Thymus (tissue), 11 donors: ENCODE results near the gene SEC14L6. TPM values are rescaled to one million over a fixed set of nuclear protein-coding genes. Genes with fewer than 3 reads are reported as not detected.
"Not testable (repeated sequence)": the region's sequence is repeated elsewhere in the genome, so short reads cannot be mapped to it uniquely, and the experiment has no call there.

ENCODE experiments used
- DNase-seq, 9 donors: peaks; one replicate each; pipeline ENCODE4 v3.0.0-alpha.2; 2013; ENCODE audit warnings: low spot score in 9 of 9, low read depth in 6 of 9, missing footprints in 1 of 9
- H3K27ac ChIP-seq, 2 donors: one replicate each; pipeline ENCODE4 v1.5.1; 2013; ENCODE audit warnings: control low read depth in 1 of 2, low read depth in 1 of 2, low read length in 1 of 2, mild to moderate bottlenecking in 1 of 2, moderate library complexity in 1 of 2
- H3K27me3 ChIP-seq, 2 donors: one replicate each; pipeline ENCODE4 v1.5.1; 2013; ENCODE audit warnings: low read length in 1 of 2; ENCODE audit not compliant: control insufficient read depth in 2 of 2, insufficient read depth in 1 of 2
- H3K36me3 ChIP-seq, 2 donors: one replicate each; pipeline ENCODE4 v1.5.1; 2013; ENCODE audit warnings: low read length in 1 of 2, mild to moderate bottlenecking in 1 of 2, moderate library complexity in 1 of 2; ENCODE audit not compliant: control insufficient read depth in 2 of 2, insufficient read depth in 2 of 2
- H3K4me1 ChIP-seq, 2 donors: one replicate each; pipeline ENCODE4 v1.5.1; 2013; ENCODE audit warnings: low read length in 2 of 2; ENCODE audit not compliant: control insufficient read depth in 2 of 2, insufficient read depth in 2 of 2
- H3K4me3 ChIP-seq, 2 donors: one replicate each; pipeline ENCODE4 v1.5.1; 2013; ENCODE audit warnings: low read length in 2 of 2, control low read depth in 1 of 2, mild to moderate bottlenecking in 1 of 2
- H3K9me3 ChIP-seq, 2 donors: one replicate each; pipeline ENCODE4 v1.5.1; 2013; ENCODE audit warnings: low read length in 1 of 2, mild to moderate bottlenecking in 1 of 2; ENCODE audit not compliant: control insufficient read depth in 2 of 2, insufficient read depth in 1 of 2
- WGBS: extraction: QIAGEN DNeasy Blood & Tissue Kit; methylation state at CpG from one replicate; pipeline ENCODE4 v1.1.7; 2013; 5-methylcytosine and 5-hydroxymethylcytosine counted together
- polyA plus RNA-seq: library from polyadenylated mRNA; stranded (reverse); fragments of 200-250 nt; gene quantifications from one replicate; pipeline ENCODE4 v1.2.3, GENCODE V29; 2013
- total RNA-seq: library from RNA; stranded (reverse); fragments of 120-200 nt; gene quantifications from one replicate; pipeline ENCODE4 v1.2.4, GENCODE V29; 2013
- donor health status: healthy.

SEC14L6 gene
- total and polyA plus RNA-seq, 2 donors = 0.24 to 0.39 TPM

DNA sequence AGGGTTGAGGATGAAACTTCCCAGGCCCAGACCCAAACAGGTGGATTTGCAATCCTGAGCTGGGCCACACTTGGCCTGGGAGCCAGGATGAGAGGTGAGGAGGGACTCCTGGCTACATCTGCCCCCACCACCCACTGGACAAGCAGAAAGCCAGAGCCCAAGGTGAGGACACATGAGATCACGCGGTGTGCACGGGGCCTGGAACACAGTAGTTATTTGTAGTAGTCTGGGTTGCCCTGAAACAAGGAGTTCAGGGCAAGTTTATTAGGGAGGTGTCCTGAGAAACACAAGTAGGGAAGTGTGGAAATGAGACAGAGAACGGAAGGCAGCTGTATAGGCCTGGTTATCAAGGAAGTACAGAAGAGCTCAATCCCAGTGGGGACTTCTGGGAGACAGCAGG is 647 bp upstream of the SEC14L6 start:
- no peak overlapping the region for H3K4me3 ChIP-seq
- no peaks in the 10 kb centered on the region for H3K9me3 ChIP-seq
- H3K27me3 ChIP-seq = peaks cover 19 to 34% of the 10 kb centered on the region in 2 donors
- 95% methylated on average over 4 of the region's 4 CpGs for WGBS
- no peaks in the 10 kb centered on the region for H3K4me1 ChIP-seq
- no peaks in the 10 kb centered on the region for H3K36me3 ChIP-seq
- no peak overlapping the region for H3K27ac ChIP-seq
- no peak for DNase-seq

DNA sequence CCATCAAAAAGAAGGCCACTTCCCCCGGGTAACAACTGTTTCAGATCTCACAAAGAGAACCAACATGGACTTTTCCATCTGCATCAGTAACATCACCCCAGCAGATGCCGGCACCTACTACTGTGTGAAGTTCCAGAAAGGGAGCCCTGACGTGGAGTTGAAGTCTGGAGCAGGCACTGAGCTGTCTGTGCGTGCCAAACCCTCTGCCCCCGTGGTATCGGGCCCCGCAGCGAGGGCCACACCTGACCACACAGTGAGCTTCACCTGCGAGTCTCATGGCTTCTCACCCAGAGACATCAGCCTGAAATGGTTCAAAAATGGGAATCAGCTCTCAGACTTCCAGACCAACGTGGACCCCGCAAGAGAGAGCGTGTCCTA is 3.7 kb downstream of the SEC14L6 start:
- Histone ChIP-seq H3K36me3 (no peaks in the 10 kb centered on the region), H3K4me1 (no peaks in the 10 kb centered on the region), H3K27ac (no peak overlapping the region), H3K9me3 (no peaks in the 10 kb centered on the region), H3K4me3 (no peak overlapping the region), H3K27me3 (peaks cover 27 to 60% of the 10 kb centered on the region in 2 donors)
- DNase-seq = no peak
- WGBS = 87% methylated on average over 12 of the region's 12 CpGs

DNA sequence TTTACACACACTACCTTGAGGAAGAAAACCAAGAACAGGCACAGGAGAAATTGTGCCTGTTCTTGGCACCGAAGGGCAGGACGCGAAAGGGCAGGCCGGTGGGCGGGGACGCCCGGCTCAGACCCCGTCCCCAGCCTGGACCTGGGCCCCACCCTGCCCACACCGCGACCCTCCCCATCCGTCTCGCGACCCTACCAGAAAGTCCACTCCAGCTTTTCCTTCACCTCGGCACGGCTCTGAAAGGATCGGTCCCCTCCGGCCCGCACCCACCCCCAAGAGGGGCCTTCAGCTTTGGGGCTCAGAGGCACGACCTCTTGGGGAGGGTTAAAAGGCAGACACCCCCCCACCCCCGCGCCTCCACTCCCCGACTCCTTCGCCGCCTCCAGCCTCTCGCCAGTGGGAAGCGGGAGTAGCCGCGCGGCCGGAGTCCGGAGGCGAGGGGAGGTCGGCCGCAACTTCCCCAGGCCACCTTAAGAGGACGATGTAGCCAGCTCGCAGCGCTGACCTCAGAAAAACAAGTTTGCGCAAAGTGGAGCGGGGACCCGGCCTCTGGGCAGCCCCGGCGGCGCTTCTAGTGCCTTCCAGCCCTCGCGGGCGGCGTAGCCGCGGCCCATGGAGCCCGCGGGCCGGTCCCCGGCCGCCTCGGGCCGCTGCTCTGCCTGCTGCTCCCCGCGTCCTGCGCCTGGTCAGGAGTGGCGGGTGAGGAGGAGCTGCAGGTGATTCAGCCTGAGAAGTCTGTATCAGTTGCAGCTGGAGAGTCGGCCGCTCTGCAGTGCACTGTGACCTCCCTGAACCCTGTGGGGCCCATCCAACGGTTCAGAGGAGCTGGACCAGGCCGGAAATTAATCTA is 4.4 kb downstream of the SEC14L6 start:
- Histone ChIP-seq H3K36me3 (no peaks in the 10 kb centered on the region), H3K9me3 (no peaks in the 10 kb centered on the region), H3K4me1 (no peaks in the 10 kb centered on the region), H3K4me3 (no peak overlapping the region), H3K27me3 (peaks cover 27 to 60% of the 10 kb centered on the region in 2 donors), H3K27ac (no peak overlapping the region)
- WGBS = 11% methylated on average over 64 of the region's 64 CpGs
- no peak for DNase-seq

DNA sequence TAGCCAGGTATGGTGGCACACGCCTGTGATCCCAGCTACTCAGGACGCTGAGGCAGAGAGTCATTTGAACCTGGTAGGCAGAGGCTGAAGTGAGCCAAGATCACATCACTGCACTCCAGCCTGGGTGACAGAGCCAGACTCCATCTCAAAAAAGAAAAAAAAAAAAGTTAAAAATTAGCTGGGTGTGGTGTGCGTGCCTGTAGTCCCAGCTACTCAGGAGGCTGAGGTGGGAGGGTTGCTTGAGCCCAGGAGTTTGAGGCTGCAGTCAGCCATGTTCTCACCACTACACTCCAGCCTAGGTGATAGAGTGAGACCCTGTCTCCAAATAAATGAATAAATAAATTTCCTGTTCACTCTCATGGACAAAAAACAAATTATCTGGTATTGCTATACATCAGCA is 5.0 kb downstream of the SEC14L6 start:
- H3K4me3 ChIP-seq, DNase-seq, H3K4me1 ChIP-seq, H3K27ac ChIP-seq, H3K36me3 ChIP-seq, H3K9me3 ChIP-seq: not testable (repeated sequence)
- peaks cover 27 to 57% of the 10 kb centered on the region in 2 donors for H3K27me3 ChIP-seq
- WGBS = 96% methylated on average over 3 of the region's 3 CpGs

DNA sequence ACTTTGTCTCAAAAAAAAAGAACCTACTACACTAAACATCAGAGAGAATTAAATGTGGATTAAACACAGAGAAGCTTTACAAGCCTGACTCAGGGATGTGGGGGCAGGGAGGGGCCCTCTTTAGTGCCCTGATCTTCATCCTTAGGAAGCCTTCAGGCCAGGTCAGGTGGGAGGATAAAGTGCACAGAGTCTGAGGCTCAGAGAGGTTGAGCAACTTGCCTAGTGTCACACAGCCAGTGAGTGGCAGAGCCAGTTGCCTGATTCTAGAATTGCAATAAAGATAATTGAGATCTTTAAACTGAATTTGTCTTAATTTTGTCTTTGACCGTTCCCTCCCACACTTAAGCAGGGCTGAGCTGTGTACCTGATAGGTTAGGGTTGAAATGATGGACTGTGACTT is 7.2 kb downstream of the SEC14L6 start:
- Histone ChIP-seq H3K36me3 (no peaks in the 10 kb centered on the region), H3K4me3 (no peak overlapping the region), H3K9me3 (no peaks in the 10 kb centered on the region), H3K27ac (no peak overlapping the region), H3K4me1 (no peaks in the 10 kb centered on the region), H3K27me3 (peaks cover 24 to 50% of the 10 kb centered on the region in 2 donors)
- 95% methylated on average over 1 of the region's 1 CpG for WGBS
- DNase-seq = no peak

DNA sequence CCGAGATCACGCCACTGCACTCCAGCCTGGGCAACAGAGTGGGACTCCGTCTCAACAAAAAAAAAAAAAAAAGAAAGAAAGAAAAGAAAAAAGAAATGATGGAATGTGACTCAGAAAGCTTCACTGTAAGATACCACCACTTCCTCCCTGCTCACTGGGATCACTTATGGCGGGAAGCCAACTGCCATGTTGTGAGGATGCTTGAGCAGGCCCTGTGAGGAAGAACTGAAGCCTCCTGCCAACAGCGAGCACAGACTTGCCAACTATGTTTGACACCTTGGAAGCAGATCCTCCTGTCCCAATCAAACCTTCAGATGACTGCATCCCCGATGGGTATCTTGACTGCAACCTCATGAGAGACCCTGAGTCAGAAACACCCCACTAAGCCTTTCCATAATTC is 8.3 kb downstream of the SEC14L6 start:
- H3K27ac ChIP-seq = no peak overlapping the region
- no peaks in the 10 kb centered on the region for H3K4me1 ChIP-seq
- WGBS = 93% methylated on average over 6 of the region's 6 CpGs
- no peak overlapping the region for H3K4me3 ChIP-seq
- H3K36me3 ChIP-seq = no peaks in the 10 kb centered on the region
- H3K27me3 ChIP-seq = peaks cover 18 to 39% of the 10 kb centered on the region in 2 donors
- no peaks in the 10 kb centered on the region for H3K9me3 ChIP-seq
- DNase-seq = no peak

DNA sequence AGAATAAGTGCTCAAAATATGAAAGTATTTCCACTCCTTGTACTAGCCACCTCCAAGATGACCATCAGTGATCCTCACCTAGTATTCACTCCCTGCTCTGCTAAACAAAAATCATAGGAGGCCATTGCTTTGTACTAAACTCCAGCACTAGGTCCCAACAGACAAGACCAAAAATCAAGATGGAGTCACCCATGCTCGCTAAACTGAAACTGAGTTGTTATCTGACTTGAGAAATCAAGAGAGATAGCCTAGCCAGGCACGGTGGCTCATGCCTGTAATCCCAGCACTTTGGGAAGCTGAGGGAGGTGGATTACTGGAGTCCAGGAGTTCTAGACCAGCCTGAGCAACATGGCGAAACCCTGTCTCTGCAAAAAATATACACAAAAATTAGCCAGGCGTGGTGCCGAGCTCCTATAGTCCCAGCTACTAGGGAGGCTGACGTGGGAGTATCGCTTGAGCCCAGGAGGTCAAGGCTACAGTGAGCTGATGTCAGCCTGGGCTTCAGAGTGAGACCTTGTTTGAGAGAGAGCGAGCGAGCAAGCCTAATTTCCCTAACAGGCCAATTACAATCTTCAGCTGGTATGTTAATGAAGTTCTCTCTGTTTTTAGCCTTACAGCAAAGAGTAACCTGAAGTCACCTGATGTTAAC is 9.3 kb downstream of the SEC14L6 start:
- no peaks in the 10 kb centered on the region for H3K9me3 ChIP-seq
- H3K36me3 ChIP-seq = no peaks in the 10 kb centered on the region
- 92% methylated on average over 9 of the region's 9 CpGs for WGBS
- H3K27me3 ChIP-seq = peaks cover 8 to 30% of the 10 kb centered on the region in 2 donors
- H3K4me3 ChIP-seq = no peak overlapping the region
- no peak overlapping the region for H3K27ac ChIP-seq
- H3K4me1 ChIP-seq = no peaks in the 10 kb centered on the region
- no peak for DNase-seq

DNA sequence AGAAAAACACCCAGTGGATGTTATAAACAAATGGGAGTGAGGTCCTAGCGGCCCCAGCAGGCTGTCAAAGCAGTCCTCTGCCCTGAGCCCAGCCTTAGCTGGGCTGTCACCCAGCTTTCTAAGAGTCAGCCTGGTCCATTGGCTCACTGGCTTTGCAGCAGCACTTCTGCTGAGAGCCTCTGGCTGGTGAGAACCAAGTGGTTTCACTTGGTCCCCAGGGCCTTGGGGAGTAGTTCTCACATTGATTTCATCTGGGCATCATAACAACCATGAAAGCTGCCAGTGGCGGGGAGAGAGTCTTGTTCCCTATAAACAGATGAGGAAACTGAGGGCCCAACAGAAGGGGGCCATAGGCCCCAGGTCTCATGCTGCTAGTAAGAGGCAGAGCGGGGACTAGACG is 11.4 kb downstream of the SEC14L6 start:
- no peaks in the 10 kb centered on the region for H3K36me3 ChIP-seq
- H3K4me3 ChIP-seq = no peak overlapping the region
- no peaks in the 10 kb centered on the region for H3K4me1 ChIP-seq
- H3K27me3 ChIP-seq = peaks cover 0 to 11% of the 10 kb centered on the region in 2 donors
- H3K9me3 ChIP-seq = no peaks in the 10 kb centered on the region
- WGBS = 97% methylated on average over 4 of the region's 4 CpGs
- H3K27ac ChIP-seq = no peak overlapping the region
- DNase-seq = no peak
